ENCODE data around the gene TEX22. TPM values are rescaled to one million over a fixed set of nuclear protein-coding genes. Genes with fewer than 3 reads are reported as not detected.

The TEX22 gene
- polyA plus RNA-seq, 2 donors = 0.06 to 0.14 TPM

- 86 to 87% methylated on average over 16 of the region's 16 CpGs for WGBS, 2 donors
- Histone ChIP-seq H3K27ac (ENCODE audit: low read depth in 2 of 2, low read length in 1 of 2) (no peak overlapping the region), H3K4me1 (ENCODE audit: control insufficient read depth in 2 of 2, insufficient read depth in 2 of 2, low read length in 1 of 2) (peaks cover 23 to 24% of the 10 kb centered on the region in 2 donors), H3K9me3 (ENCODE audit: control insufficient read depth in 2 of 2, insufficient read depth in 1 of 2, low read depth in 1 of 2, low read length in 1 of 2) (no peaks in the 10 kb centered on the region), H3K27me3 (ENCODE audit: control insufficient read depth in 1 of 2, insufficient read depth in 2 of 2, low read length in 2 of 2) (no peaks in the 10 kb centered on the region), H3K4me3 (ENCODE audit: low read depth in 1 of 2, low read length in 2 of 2) (no peak overlapping the region), H3K36me3 (ENCODE audit: control insufficient read depth in 2 of 2, insufficient read depth in 2 of 2, low read length in 1 of 2) (peaks cover 0 to 26% of the 10 kb centered on the region in 2 donors)
These were observed 9.4 kb upstream of the TEX22 start for GRCh38 chr14:105388976-105389375.

GRCh38 chr14:105389534-105389933 lies 8.8 kb upstream of the TEX22 start:
- WGBS, 2 donors = 63 to 67% methylated on average over 9 to 12 of the region's 12 CpGs
- peaks cover 20 to 22% of the 10 kb centered on the region in 2 donors for H3K4me1 ChIP-seq (ENCODE audit: control insufficient read depth in 2 of 2, insufficient read depth in 2 of 2, low read length in 1 of 2)
- no peak overlapping the region for H3K4me3 ChIP-seq (ENCODE audit: low read depth in 1 of 2, low read length in 2 of 2)
- H3K9me3 ChIP-seq (ENCODE audit: control insufficient read depth in 2 of 2, insufficient read depth in 1 of 2, low read depth in 1 of 2, low read length in 1 of 2) = no peaks in the 10 kb centered on the region
- no peak overlapping the region for H3K27ac ChIP-seq (ENCODE audit: low read depth in 2 of 2, low read length in 1 of 2)
- H3K27me3 ChIP-seq (ENCODE audit: control insufficient read depth in 1 of 2, insufficient read depth in 2 of 2, low read length in 2 of 2) = no peaks in the 10 kb centered on the region
- peaks cover 0 to 26% of the 10 kb centered on the region in 2 donors for H3K36me3 ChIP-seq (ENCODE audit: control insufficient read depth in 2 of 2, insufficient read depth in 2 of 2, low read length in 1 of 2)

GRCh38 chr14:105389976-105390848 lies 8.1 kb upstream of the TEX22 start:
- Histone ChIP-seq H3K9me3 (ENCODE audit: control insufficient read depth in 2 of 2, insufficient read depth in 1 of 2, low read depth in 1 of 2, low read length in 1 of 2) (no peaks in the 10 kb centered on the region), H3K4me1 (ENCODE audit: control insufficient read depth in 2 of 2, insufficient read depth in 2 of 2, low read length in 1 of 2) (peaks cover 14 to 16% of the 10 kb centered on the region in 2 donors), H3K4me3 (ENCODE audit: low read depth in 1 of 2, low read length in 2 of 2) (no peak overlapping the region), H3K27ac (ENCODE audit: low read depth in 2 of 2, low read length in 1 of 2) (no peak overlapping the region), H3K27me3 (ENCODE audit: control insufficient read depth in 1 of 2, insufficient read depth in 2 of 2, low read length in 2 of 2) (no peaks in the 10 kb centered on the region), H3K36me3 (ENCODE audit: control insufficient read depth in 2 of 2, insufficient read depth in 2 of 2, low read length in 1 of 2) (peaks cover 0 to 25% of the 10 kb centered on the region in 2 donors)
- WGBS, 2 donors = 75 to 76% methylated on average over 27 of the region's 27 CpGs

GRCh38 chr14:105390849-105391500 lies 7.4 kb upstream of the TEX22 start:
- WGBS, 2 donors = 91 to 93% methylated on average over 24 of the region's 24 CpGs

GRCh38 chr14:105391541-105391940 lies 6.8 kb upstream of the TEX22 start:
- Histone ChIP-seq H3K27ac (ENCODE audit: low read depth in 2 of 2, low read length in 1 of 2) (no peak overlapping the region), H3K4me3 (ENCODE audit: low read depth in 1 of 2, low read length in 2 of 2) (no peak overlapping the region), H3K36me3 (ENCODE audit: control insufficient read depth in 2 of 2, insufficient read depth in 2 of 2, low read length in 1 of 2) (peaks cover 0 to 21% of the 10 kb centered on the region in 2 donors), H3K4me1 (ENCODE audit: control insufficient read depth in 2 of 2, insufficient read depth in 2 of 2, low read length in 1 of 2) (peaks cover 12 to 13% of the 10 kb centered on the region in 2 donors), H3K27me3 (ENCODE audit: control insufficient read depth in 1 of 2, insufficient read depth in 2 of 2, low read length in 2 of 2) (no peaks in the 10 kb centered on the region), H3K9me3 (ENCODE audit: control insufficient read depth in 2 of 2, insufficient read depth in 1 of 2, low read depth in 1 of 2, low read length in 1 of 2) (no peaks in the 10 kb centered on the region)
- WGBS, 2 donors = 91 to 93% methylated on average over 23 of the region's 23 CpGs

More at GRCh38 chr14:105390849-105391500, 7.4 kb upstream of the TEX22 start:
- Histone ChIP-seq H3K4me3 (ENCODE audit: low read depth in 1 of 2, low read length in 2 of 2) (no peak overlapping the region), H3K9me3 (ENCODE audit: control insufficient read depth in 2 of 2, insufficient read depth in 1 of 2, low read depth in 1 of 2, low read length in 1 of 2) (no peaks in the 10 kb centered on the region), H3K36me3 (ENCODE audit: control insufficient read depth in 2 of 2, insufficient read depth in 2 of 2, low read length in 1 of 2) (peaks cover 0 to 23% of the 10 kb centered on the region in 2 donors), H3K4me1 (ENCODE audit: control insufficient read depth in 2 of 2, insufficient read depth in 2 of 2, low read length in 1 of 2) (peaks cover 12 to 13% of the 10 kb centered on the region in 2 donors), H3K27me3 (ENCODE audit: control insufficient read depth in 1 of 2, insufficient read depth in 2 of 2, low read length in 2 of 2) (no peaks in the 10 kb centered on the region), H3K27ac (ENCODE audit: low read depth in 2 of 2, low read length in 1 of 2) (no peak overlapping the region)

- no peaks in the 10 kb centered on the region for H3K27me3 ChIP-seq (ENCODE audit: control insufficient read depth in 1 of 2, insufficient read depth in 2 of 2, low read length in 2 of 2)
- no peak overlapping the region for H3K4me3 ChIP-seq (ENCODE audit: low read depth in 1 of 2, low read length in 2 of 2)
- peaks cover 7 to 17% of the 10 kb centered on the region in 2 donors for H3K4me1 ChIP-seq (ENCODE audit: control insufficient read depth in 2 of 2, insufficient read depth in 2 of 2, low read length in 1 of 2)
- no peak overlapping the region for H3K27ac ChIP-seq (ENCODE audit: low read depth in 2 of 2, low read length in 1 of 2)
- whole genome bisulfite sequencing, 2 donors = 89 to 91% methylated on average over 40 of the region's 40 CpGs
- H3K9me3 ChIP-seq (ENCODE audit: control insufficient read depth in 2 of 2, insufficient read depth in 1 of 2, low read depth in 1 of 2, low read length in 1 of 2) = no peaks in the 10 kb centered on the region
- H3K36me3 ChIP-seq (ENCODE audit: control insufficient read depth in 2 of 2, insufficient read depth in 2 of 2, low read length in 1 of 2) = peaks cover 0 to 16% of the 10 kb centered on the region in 2 donors
These were observed 5.9 kb upstream of the TEX22 start for GRCh38 chr14:105392131-105393090.

GRCh38 chr14:105393151-105393550 lies 5.2 kb upstream of the TEX22 start:
- peaks cover 7 to 20% of the 10 kb centered on the region in 2 donors for H3K4me1 ChIP-seq (ENCODE audit: control insufficient read depth in 2 of 2, insufficient read depth in 2 of 2, low read length in 1 of 2)
- peaks cover 0 to 12% of the 10 kb centered on the region in 2 donors for H3K36me3 ChIP-seq (ENCODE audit: control insufficient read depth in 2 of 2, insufficient read depth in 2 of 2, low read length in 1 of 2)
- H3K9me3 ChIP-seq (ENCODE audit: control insufficient read depth in 2 of 2, insufficient read depth in 1 of 2, low read depth in 1 of 2, low read length in 1 of 2) = no peaks in the 10 kb centered on the region
- H3K27me3 ChIP-seq (ENCODE audit: control insufficient read depth in 1 of 2, insufficient read depth in 2 of 2, low read length in 2 of 2) = no peaks in the 10 kb centered on the region
- no peak overlapping the region for H3K4me3 ChIP-seq (ENCODE audit: low read depth in 1 of 2, low read length in 2 of 2)
- H3K27ac ChIP-seq (ENCODE audit: low read depth in 2 of 2, low read length in 1 of 2) = no peak overlapping the region
- 89 to 94% methylated on average over 14 of the region's 14 CpGs for WGBS, 2 donors

- Histone ChIP-seq H3K27me3 (ENCODE audit: control insufficient read depth in 1 of 2, insufficient read depth in 2 of 2, low read length in 2 of 2) (no peaks in the 10 kb centered on the region), H3K36me3 (ENCODE audit: control insufficient read depth in 2 of 2, insufficient read depth in 2 of 2, low read length in 1 of 2) (peaks cover 0 to 9% of the 10 kb centered on the region in 2 donors), H3K27ac (ENCODE audit: low read depth in 2 of 2, low read length in 1 of 2) (no peak overlapping the region), H3K4me1 (ENCODE audit: control insufficient read depth in 2 of 2, insufficient read depth in 2 of 2, low read length in 1 of 2) (peaks cover 7 to 24% of the 10 kb centered on the region in 2 donors), H3K9me3 (ENCODE audit: control insufficient read depth in 2 of 2, insufficient read depth in 1 of 2, low read depth in 1 of 2, low read length in 1 of 2) (peaks cover 0 to 2% of the 10 kb centered on the region in 2 donors), H3K4me3 (ENCODE audit: low read depth in 1 of 2, low read length in 2 of 2) (no peak overlapping the region)
- 84 to 89% methylated on average over 25 of the region's 25 CpGs for WGBS, 2 donors
These were observed 3.4 kb upstream of the TEX22 start for GRCh38 chr14:105394714-105395537.

Measured in esophagus (tissue), 2 donors.